GM19328 (cell line): ENCODE measurements around the gene WDR19.
"Not testable (repeated sequence)": the region's sequence is repeated elsewhere in the genome, so short reads cannot be mapped to it uniquely, and the experiment has no call there.

Experiments used
- ATAC-seq: cut with Tn5 transposase; IDR thresholded peaks from one replicate; pipeline ENCODE4 v1.9.1; 2021; ENCODE audit warnings: mild to moderate bottlenecking, moderate library complexity; ENCODE audit not compliant: unreplicated experiment

Gene WDR19

GRCh38 chr4:39181905-39182638 is at the start of gene WDR19:
Gene WDR19, plus strand, starts transcription at chr4:39182529. Its CDS starts 29 bp downstream, at chr4:39182558.
- peak; percentile 100 for ATAC-seq

DNA sequence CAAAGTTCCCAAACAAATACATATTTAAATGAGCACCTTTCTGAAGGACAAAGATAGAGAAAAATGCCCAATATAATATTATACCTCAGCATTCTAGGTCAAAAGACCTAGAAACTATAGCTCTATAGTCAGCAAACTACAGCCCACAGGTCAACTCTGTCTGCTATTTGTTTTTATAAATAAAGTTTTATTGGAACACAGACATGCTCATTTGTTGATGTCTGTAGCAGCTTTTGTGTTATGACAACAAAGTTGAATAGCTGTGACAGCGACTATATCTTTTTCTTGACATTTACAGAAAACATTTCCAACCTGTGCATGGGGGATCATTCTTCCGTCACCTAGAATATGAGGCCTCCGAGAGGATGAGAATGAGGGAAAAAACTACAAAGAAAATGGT is 48.7 kb upstream of the WDR19 start:
- no peak for ATAC-seq

DNA sequence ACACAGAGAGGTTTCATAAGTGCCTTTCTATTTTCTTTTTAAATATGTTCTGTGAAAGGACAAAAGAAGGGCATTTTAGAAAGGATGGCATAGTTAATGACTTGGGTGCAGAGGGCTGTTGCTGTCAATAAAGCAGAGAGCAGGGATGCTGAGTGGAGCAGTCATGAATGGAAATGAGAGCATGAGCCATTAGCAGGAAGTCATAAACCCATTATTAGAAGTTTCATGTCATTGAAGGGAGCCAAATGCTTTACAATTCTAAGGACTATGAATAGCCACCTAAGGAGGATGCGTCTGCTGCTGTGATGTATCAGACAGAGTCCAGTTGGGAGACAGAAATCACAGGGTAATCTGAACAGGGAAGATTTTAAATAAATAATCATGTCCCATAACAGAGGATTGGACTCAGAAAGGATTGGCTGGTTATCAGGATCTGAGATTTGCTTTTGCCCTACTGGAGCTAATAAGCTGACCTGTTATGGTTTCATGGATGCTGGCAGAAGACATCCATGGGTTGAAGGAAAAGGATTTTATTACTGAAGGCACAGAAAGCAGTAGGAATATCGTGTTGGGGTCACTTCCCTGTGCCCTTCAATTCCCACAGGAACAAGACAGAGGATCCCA is 47.5 kb upstream of the WDR19 start:
- no peak for ATAC-seq

DNA sequence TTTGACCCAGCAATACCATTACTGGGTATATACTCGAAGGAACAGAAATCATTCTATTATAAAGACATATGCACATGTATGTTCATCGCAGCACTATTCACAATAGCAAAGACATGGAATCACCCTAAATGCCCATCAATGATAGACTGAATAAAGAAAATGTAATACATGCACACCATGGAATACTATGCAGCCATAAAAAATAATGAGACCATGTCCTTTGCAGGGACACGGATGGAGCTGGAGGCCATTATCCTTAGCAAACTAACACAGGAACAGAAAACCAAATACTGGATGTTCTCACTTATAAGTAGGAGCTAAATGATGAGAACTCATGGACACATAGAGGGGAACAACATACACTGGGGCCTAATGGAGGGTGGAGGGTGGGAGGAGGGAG is 44.1 kb upstream of the WDR19 start:
- not testable (repeated sequence) for ATAC-seq

DNA sequence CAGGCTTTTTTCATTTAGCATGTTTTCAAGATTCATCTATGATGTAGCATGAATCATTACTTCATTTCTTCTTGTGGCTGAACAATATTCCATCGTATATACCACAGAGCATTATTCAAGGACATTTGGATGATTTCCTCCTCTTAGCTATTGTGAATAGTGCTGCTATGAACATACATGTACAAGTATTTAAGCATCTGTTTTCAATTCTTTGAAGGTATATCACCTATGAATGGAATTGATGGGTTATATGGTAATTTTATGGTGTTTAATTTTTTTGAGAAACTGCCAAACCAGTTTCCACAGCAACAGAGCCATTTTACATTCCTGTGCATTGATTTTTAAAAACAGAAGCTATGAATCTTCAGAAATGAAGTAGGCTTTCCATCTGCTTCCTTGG is 36.1 kb upstream of the WDR19 start:
- ATAC-seq, result no peak

DNA sequence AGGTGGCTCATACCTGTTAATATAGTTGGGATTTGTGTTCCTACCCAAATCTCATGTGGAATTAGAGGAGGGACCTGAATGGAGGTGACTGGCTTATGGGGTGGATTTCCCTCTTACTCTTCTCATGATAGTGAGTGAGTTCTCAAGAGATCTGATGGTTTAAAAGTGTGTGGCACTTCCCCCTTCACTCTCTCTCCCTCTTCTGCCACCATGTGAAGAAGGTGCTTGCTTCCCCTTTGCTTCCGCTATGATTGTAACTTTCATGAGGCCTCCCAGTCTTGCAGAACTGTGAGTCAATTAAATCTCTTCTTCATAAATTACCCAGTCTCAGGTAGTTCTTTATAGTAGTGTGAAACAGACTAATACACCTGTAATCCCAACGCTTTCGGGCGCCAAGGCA is 28.3 kb upstream of the WDR19 start:
- ATAC-seq, result no peak

DNA sequence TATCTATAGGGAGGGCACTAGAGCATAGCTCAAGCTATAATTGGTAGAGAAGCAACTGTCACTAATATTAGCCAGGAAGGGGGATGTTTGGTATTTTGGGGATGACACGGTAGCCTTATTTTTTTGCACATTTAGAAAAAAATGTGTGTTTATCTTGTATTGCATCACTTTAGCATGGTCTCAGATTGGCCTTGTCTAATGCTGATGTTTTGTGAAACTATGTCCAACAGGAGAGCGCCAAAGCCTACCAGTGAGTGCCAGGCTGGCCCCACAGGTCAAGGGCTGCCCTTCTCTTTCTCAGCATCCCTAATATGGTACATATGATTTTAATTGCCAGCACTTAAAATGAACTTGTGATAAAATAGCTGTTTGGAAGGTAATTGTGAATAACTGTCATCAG is 24.8 kb upstream of the WDR19 start:
- no peak for ATAC-seq

DNA sequence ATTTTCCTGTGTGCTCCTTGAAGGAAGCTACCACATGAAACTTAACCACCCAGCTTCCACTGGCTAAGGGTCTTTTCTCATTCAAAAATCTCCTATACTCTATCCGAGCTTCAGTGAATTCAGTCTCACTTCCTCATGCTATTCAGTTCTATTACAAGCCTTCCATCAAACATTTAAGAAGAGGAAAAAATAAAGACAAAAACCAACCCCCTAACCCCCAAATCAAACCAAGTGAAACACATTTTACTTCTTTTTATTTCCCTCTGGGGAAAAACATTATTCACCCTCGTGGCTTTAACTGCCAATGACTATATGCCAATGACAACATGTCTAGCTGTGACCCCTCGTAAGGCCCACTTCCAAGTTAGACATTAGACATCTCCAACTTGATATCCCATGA is 16.2 kb upstream of the WDR19 start:
- ATAC-seq, result no peak

DNA sequence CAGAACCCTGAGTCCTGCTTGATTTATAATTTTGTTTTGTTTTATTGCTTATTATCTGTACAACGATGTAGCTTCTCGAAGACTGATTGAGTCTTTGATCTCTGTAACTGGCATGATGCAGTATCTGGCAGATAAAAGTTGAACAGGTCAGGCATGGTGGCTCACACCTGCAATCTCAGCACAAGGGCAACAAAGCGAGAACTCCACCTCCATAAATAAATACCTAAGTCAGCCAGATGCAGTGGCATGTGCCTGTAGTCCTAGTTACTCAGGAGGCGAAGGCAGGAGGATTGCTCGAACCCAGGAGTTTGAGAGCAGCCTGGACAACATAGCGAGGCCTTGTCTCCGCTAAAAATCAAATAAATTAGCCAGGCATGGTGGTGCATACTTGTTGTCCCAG is 15.7 kb upstream of the WDR19 start:
- ATAC-seq, result no peak

DNA sequence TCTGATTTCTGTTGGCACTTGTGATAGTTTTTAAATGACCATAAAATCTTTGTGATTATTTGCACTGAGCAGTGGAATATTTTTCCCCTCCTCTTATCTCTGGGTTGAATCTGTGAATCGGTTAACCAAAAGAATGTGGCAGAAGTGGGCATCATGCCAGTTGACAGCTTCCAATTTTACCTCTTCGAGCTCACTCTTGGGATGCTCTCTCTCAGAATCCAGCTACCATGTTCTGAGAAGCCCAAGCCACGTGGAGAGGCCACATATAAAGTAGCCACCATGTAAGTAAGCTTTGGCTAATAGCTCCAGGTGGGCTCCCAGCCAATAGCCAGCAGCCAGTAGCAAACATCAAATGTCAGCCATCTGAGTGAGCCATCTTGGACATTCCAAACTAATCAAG is 12.9 kb upstream of the WDR19 start:
- ATAC-seq, result no peak

GRCh38 chr4:39170301-39170700 is 12.0 kb upstream of the WDR19 start:
- no peak for ATAC-seq

GRCh38 chr4:39178706-39179105 is 3.6 kb upstream of the WDR19 start:
- ATAC-seq, result no peak

- ATAC-seq, result no peak
These were observed 2.6 kb upstream of the WDR19 start for GRCh38 chr4:39179681-39180080.

GRCh38 chr4:39180629-39181028 is 1.7 kb upstream of the WDR19 start:
- not testable (repeated sequence) for ATAC-seq

DNA sequence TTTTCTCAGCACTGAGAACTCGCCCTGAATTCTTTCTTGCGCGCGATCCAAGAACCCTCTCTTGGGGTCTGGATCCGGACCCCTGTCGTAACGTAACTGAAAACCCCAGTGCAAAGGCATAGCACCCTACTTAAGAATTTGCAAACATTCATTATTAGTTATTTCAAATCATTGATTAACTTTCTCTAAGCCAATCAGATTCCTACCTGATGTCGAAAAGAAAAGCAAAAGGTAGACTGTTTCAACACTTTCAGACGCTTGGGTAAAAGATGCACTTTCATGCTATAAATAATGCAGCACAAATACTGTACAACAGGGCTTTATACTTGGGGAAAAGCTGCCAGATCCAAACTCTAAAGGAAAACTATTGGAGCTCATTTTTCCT is 817 bp upstream of the WDR19 start:
- no peak for ATAC-seq

DNA sequence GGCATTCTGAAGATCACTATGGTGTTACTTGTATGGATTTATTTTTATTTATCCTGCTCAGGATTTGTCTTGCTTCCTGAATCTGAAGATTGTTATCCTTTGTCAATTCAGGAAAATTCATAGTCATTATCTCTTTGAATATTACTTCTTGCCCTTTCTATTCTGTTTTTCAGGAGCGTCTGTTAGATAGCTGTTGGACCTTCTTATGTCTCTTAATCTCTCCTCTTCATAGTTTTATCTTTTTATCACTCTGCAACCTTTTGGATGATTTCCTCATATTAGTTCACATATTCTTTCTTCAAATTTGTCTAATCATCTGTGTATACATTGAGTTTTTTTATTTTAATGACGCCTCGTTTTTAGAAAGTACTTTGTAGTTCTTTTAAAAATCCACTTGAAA is 19.6 kb downstream of the WDR19 start:
- ATAC-seq, result no peak

DNA sequence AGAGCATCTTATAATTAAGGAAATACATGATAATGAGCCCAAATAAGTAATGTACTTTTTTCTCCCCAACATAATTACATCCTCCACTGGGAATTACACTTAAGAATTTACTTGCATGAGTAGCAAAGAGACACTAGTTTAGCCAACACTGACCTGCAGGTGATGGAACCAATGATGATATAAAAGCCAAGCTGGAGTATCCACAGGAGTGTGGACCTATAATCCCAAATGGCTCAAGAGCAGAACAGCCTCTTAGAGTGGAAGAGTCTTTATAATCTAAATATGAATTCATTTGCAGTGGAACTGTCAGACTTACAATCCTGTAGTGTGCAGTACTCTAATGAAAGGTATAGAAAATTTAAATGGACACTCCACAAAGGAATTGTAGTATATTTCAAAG is 22.2 kb downstream of the WDR19 start:
- ATAC-seq, result no peak

DNA sequence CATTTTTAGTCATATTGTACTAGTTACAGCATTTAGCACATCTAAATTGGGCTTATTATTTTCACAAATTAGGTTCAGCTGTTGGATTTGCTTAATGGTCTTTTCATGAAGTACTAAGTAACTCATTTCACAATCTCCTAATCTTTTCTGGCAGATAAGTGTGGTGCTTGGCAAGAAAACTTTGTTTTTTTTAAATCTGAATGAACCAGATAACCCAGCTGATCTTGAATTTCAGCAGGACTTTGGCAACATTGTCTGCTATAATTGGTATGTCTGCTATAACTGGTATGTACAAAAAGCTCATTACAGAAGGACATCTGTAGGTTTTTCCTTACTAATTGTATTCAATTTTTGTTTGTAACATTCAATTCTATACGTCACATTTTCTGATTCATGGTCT is 22.7 kb downstream of the WDR19 start:
- no peak for ATAC-seq

DNA sequence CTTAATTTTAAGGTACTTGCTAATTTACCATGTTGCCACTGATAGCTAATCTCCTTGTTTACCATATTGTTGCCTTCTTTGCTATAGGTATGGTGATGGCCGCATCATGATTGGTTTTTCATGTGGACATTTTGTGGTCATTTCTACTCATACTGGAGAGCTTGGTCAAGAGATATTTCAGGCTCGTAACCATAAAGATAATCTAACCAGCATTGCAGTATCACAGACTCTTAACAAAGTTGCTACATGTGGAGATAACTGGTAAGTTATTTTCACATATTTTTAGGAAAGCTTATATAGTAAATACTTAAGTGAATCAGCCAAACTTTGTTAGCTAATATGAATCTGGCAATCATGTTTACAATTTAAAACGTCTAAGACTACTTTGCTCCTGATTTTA is 23.1 kb downstream of the WDR19 start:
- no peak for ATAC-seq

GRCh38 chr4:39227906-39228305 is 45.6 kb downstream of the WDR19 start:
- no peak for ATAC-seq

DNA sequence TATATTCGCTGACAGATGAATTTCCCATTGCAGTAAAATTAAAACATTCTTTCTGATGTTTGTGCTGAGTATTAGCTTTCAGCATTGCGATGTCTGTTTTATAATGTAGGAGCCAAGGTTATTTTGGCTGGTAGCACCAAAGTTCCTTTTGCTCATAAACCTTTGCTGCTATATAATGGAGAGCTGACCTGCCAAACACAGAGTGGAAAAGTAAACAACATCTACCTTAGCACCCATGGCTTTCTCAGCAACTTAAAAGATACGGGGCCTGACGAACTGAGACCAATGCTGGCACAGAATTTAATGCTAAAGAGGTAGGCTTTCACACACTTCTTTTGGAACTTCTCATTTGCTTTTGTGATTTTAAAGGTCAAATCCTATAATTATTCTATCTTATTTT is 46.0 kb downstream of the WDR19 start:
- no peak for ATAC-seq

- no peak for ATAC-seq
These were observed 48.1 kb downstream of the WDR19 start for GRCh38 chr4:39230462-39230861.

- ATAC-seq, result no peak
These were observed 49.3 kb downstream of the WDR19 start for GRCh38 chr4:39231660-39232059.
